A549 (cell line): ENCODE measurements around the gene KCNAB3. TPM values are rescaled to one million over a fixed set of nuclear protein-coding genes. Genes with fewer than 3 reads are reported as not detected.
A peak's percentile ranks its signal among the peaks of the same experiment; 100 is the strongest.

ENCODE experiments used
- ATAC-seq, 2 experiments: fragments of 200-7000 bp in 1 of 2; fragments of >200 bp in 1 of 2; cut with Nextera tagmentation in 1 of 2; cut with Tn5 transposase in 1 of 2; 3 replicates each; pipeline versions ENCODE4 v1.8.0 to v1.9.1; 2018 to 2020; ENCODE audit warnings: mild to moderate bottlenecking in 1 of 2, moderate library complexity in 1 of 2
- CTCF ChIA-PET: fragments of 300-600 bp; sonication (Branson Sonifier 250); formaldehyde crosslinking; extraction: SDS; loops from one replicate; lab custom pipeline; 2021; ENCODE audit warnings: antibody characterized with exemption, inconsistent platforms; lab: Yijun Ruan, JAX
- POLR2A ChIA-PET: fragments of 350-600 bp; formaldehyde crosslinking; extraction: SDS; loops from one replicate; lab custom pipeline; 2021; ENCODE audit warnings: antibody characterized with exemption, inconsistent platforms; lab: Yijun Ruan, JAX
- DNase-seq, 2 experiments: peaks; one replicate each; pipeline versions ENCODE4 v3.0.0 to v3.0.0-alpha.2; 2011 to 2016; ENCODE audit warnings: low read depth in 1 of 2, low spot score in 1 of 2
- FAIRE-seq: peaks from 2 replicates; lab custom pipeline; 2011; peaks lifted over from hg19 to GRCh38; lab: Jason Lieb, UNC
- H3K27ac ChIP-seq, 2 experiments: fragments of >200 bp; sonication (Bioruptor Twin); formaldehyde crosslinking; 3 replicates each; pipeline ENCODE4 v1.5.1; 2016 to 2017
- H3K4me1 ChIP-seq: fragments of >200 bp; sonication (Bioruptor Twin); formaldehyde crosslinking; 3 replicates; pipeline ENCODE4 v1.6.1; 2016
- H3K4me2 ChIP-seq: fragments of >200 bp; sonication (Bioruptor Twin); formaldehyde crosslinking; 3 replicates; pipeline ENCODE4 v1.6.1; 2016
- H3K4me3 ChIP-seq: fragments of >200 bp; sonication (Bioruptor Twin); formaldehyde crosslinking; 3 replicates; pipeline ENCODE4 v1.5.1; 2016
- H3K9me3 ChIP-seq: fragments of >200 bp; sonication (Bioruptor Twin); formaldehyde crosslinking; 3 replicates; pipeline ENCODE4 v1.6.1; 2016
- CBX8 ChIP-seq: fragments of 200-600 bp; sonication (generic); IDR thresholded peaks from 2 replicates; pipeline ENCODE4 v1.6.1; 2016
- EP300 ChIP-seq, 2 experiments: fragments of >200 bp; sonication (Bioruptor Twin); formaldehyde crosslinking; IDR thresholded peaks; 2 replicates in 1 of 2; 3 replicates in 1 of 2; pipeline ENCODE4 v1.6.1; 2016 to 2017
- FOSL2 ChIP-seq, 2 experiments: fragments of 450-650 bp in 1 of 2; fragments of >200 bp in 1 of 2; sonication (Bioruptor Twin) in 1 of 2; formaldehyde crosslinking; IDR thresholded peaks; 2 replicates each; pipeline versions ENCODE4 v1.5.0 to v1.6.1; 2016 to 2020; ENCODE audit warnings: mild to moderate bottlenecking in 1 of 2, moderate library complexity in 1 of 2
- HES2 ChIP-seq: fragments of >200 bp; sonication (Bioruptor Twin); formaldehyde crosslinking; IDR thresholded peaks from 2 replicates; pipeline ENCODE4 v1.6.1; 2016
- HOXB5 ChIP-seq: fragments of 250-450 bp; sonication (Bioruptor Pico); IDR thresholded peaks from 2 replicates; pipeline ENCODE4 v1.5.0; 2020; ENCODE audit warnings: mild to moderate bottlenecking, moderate library complexity
- KDM5A ChIP-seq: fragments of 200-600 bp; sonication (generic); IDR thresholded peaks from 2 replicates; pipeline ENCODE4 v1.6.1; 2016; ENCODE audit warnings: antibody characterized with exemption, mild to moderate bottlenecking
- PBX3 ChIP-seq: IDR thresholded peaks from 2 replicates; pipeline ENCODE4 v1.6.1; 2012
- PHF8 ChIP-seq: fragments of 200-600 bp; sonication (generic); IDR thresholded peaks from 2 replicates; pipeline ENCODE4 v1.6.1; 2016; ENCODE audit warnings: low read depth, mild to moderate bottlenecking, antibody characterized with exemption, moderate library complexity, borderline replicate concordance
- RAD21 ChIP-seq, 2 experiments: fragments of >200 bp in 1 of 2; sonication (Bioruptor Twin) in 1 of 2; formaldehyde crosslinking in 1 of 2; IDR thresholded peaks in 1 of 2; conservative IDR thresholded peaks in 1 of 2; 2 replicates in 1 of 2; 3 replicates in 1 of 2; pipeline ENCODE4 v1.6.1; 2012 to 2018; ENCODE audit warnings: inconsistent platforms in 1 of 2
- REST ChIP-seq: fragments of 200-600 bp; sonication (generic); IDR thresholded peaks from 2 replicates; pipeline ENCODE4 v1.6.1; 2016; ENCODE audit warnings: antibody characterized with exemption, mild to moderate bottlenecking, moderate library complexity
- SREBF2 ChIP-seq: fragments of 450-650 bp; IDR thresholded peaks from 2 replicates; pipeline ENCODE4 v1.6.1; 2014; ENCODE audit warnings: mild to moderate bottlenecking, moderate library complexity
- ZNF302 ChIP-seq: fragments of 250-450 bp; sonication (Bioruptor Pico); IDR thresholded peaks from 2 replicates; pipeline ENCODE4 v1.9.0; 2021; ENCODE audit warnings: inconsistent platforms, mild to moderate bottlenecking, moderate library complexity
- WGBS: methylation state at CpG from one replicate; pipeline ENCODE4 v1.1.6; 2017; ENCODE audit errors: missing lambda C conversion rate; 5-methylcytosine and 5-hydroxymethylcytosine counted together
- polyA plus RNA-seq, 4 experiments: library from polyadenylated mRNA; depleted of rRNA in 3 of 4; stranded (reverse); fragments of >200 nt; fragmentation: RNase III in 1 of 4; extraction: RNeasy Plus Mini Kit Qiagen cat#74134 plus additional on column Dnase treatment in 1 of 4; gene quantifications; 2 replicates in 3 of 4; 3 replicates in 1 of 4; pipeline ENCODE4 v1.2.3, GENCODE V29; 2011 to 2017
- TF ChIP-seq, protein P1 (sequence below): fragments of >200 bp; sonication (Bioruptor Twin); formaldehyde crosslinking; IDR thresholded peaks from 3 replicates; pipeline ENCODE4 v1.5.1; 2016
- TF ChIP-seq, protein P2 (sequence below): fragments of >200 bp; sonication (Bioruptor Twin); formaldehyde crosslinking; IDR thresholded peaks from 3 replicates; pipeline ENCODE4 v1.6.1; 2016

KCNAB3 gene
- polyA plus RNA-seq, 2 of the 4 experiments (the other 2 are of a cell fraction) = 2.7 to 3.2 TPM

DNA sequence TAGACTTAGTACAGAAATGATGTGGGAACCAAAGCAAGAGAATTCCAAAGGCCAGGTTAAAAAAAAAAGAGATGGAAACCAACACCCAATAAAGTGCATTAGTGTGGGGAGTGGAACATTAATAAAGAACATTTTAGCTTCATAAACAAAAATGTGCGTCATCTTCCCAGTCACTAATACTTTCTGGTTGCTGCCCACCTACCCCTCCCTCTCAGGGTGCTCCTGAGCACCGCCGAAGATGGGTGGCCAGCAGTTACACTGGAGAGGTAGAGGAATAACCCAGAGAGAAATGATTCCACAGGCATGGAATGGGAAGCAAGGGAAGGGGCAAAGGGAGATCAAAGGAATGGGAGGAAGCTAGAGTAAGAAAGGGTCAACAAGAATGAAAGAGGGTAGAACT, 47.0 kb downstream of the KCNAB3 start (continued):
- TF ChIP-seq, protein P1, sequence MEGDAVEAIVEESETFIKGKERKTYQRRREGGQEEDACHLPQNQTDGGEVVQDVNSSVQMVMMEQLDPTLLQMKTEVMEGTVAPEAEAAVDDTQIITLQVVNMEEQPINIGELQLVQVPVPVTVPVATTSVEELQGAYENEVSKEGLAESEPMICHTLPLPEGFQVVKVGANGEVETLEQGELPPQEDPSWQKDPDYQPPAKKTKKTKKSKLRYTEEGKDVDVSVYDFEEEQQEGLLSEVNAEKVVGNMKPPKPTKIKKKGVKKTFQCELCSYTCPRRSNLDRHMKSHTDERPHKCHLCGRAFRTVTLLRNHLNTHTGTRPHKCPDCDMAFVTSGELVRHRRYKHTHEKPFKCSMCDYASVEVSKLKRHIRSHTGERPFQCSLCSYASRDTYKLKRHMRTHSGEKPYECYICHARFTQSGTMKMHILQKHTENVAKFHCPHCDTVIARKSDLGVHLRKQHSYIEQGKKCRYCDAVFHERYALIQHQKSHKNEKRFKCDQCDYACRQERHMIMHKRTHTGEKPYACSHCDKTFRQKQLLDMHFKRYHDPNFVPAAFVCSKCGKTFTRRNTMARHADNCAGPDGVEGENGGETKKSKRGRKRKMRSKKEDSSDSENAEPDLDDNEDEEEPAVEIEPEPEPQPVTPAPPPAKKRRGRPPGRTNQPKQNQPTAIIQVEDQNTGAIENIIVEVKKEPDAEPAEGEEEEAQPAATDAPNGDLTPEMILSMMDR = no peak
- TF ChIP-seq HES2 = no peak
- no peak for TF ChIP-seq PHF8
- no peak for TF ChIP-seq PBX3
- TF ChIP-seq, all 56 proteins: peak for 0

GRCh38 chr17:7882068-7882467, 47.6 kb downstream of the KCNAB3 start:
- H3K4me1 ChIP-seq = peaks cover 16% of the 10 kb centered on the region
- no peak for ATAC-seq
- peak overlapping the region in 1 of 2 experiments; percentile 7; a peak in 1 of 6 replicates for H3K27ac ChIP-seq
- H3K4me3 ChIP-seq = no peak overlapping the region
- no peak overlapping the region for H3K4me2 ChIP-seq
- no peaks in the 10 kb centered on the region for H3K9me3 ChIP-seq
- WGBS = 86% methylated on average over 7 of the region's 7 CpGs
- TF ChIP-seq REST = no peak
- DNase-seq = no peak
- ChIA-PET POLR2A (no interaction called here), CTCF (interaction anchor here (1.0 to 2.6 kb wide), 8 partner anchors 17 to 192 kb away, joined by 3 to 15 read pairs (median 4); no protein-coding TSS in a partner anchor)
- FAIRE-seq = no peak

DNA sequence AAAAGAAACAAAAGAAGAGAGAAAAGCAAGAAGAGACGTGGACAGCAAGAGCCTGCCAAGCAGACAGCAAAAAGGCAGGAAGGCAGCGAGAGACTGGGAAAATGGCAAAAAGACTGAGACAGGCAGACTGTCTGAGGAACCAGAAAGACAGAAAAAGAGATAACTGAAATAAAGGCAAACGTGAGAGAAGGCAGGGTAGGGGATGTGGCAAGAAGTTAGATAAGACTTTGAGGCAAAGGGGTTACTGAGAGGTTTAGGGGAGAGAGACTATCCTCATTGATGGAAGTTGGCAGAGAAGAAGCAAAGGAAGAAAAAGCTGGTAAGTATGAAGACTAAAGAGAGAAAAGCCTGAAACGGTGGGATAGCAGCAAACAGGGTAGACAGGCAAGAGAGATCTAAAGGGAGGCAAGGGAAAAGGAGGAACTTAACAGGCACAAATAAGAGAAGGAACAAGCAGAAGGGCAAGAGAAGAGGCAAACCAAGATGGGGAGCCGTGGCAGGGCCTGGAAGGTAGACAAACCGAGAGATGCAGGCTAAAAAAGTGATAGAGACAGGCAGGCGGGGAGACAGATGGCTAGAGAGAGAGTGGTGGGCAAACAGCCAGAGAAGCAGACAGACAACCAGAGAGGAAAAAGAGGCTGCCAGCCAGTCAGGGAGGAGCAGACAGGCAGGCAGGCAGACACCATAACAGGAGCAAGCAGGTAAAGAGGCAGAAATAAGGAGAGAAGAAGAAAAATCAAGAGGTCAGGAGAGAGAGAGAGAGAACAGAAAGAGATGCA, 48.2 kb downstream of the KCNAB3 start:
- H3K27ac ChIP-seq = 0 out of 6 replicates have a peak overlapping the region, but pooled peaks of 1 of the 2 experiments have one; percentile 2
- FAIRE-seq = no peak
- ATAC-seq = no peak
- no peak overlapping the region for H3K4me3 ChIP-seq
- 84% methylated on average over 7 of the region's 7 CpGs for WGBS
- no peak overlapping the region for H3K4me2 ChIP-seq
- no peak for DNase-seq
- ChIA-PET CTCF (interaction anchor here (1.4 kb wide), 1 partner anchor 20 kb away, joined by 4 read pairs; no protein-coding TSS in a partner anchor), POLR2A (no interaction called here)
- no peaks in the 10 kb centered on the region for H3K9me3 ChIP-seq
- H3K4me1 ChIP-seq = peaks cover 16% of the 10 kb centered on the region
- TF ChIP-seq FOSL2 (IDR thresholded peaks at IDR 0.05) (no peak), FOSL2 (CRISPR knock-in tag; IDR thresholded peaks at IDR 0.05) (no peak), SREBF2 (no peak), ZNF302 (no peak), KDM5A (no peak), CBX8 (no peak), HES2 (no peak), EP300 (IDR thresholded peaks at IDR 0.05) (no peak), HOXB5 (CRISPR knock-in tag) (no peak), RAD21 (conservative IDR thresholded peaks at IDR 0.05 in 1 of 2, IDR thresholded peaks at IDR 0.05 in 1 of 2) (no peak)
- TF ChIP-seq, protein P2, sequence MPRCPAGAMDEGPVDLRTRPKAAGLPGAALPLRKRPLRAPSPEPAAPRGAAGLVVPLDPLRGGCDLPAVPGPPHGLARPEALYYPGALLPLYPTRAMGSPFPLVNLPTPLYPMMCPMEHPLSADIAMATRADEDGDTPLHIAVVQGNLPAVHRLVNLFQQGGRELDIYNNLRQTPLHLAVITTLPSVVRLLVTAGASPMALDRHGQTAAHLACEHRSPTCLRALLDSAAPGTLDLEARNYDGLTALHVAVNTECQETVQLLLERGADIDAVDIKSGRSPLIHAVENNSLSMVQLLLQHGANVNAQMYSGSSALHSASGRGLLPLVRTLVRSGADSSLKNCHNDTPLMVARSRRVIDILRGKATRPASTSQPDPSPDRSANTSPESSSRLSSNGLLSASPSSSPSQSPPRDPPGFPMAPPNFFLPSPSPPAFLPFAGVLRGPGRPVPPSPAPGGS = no peak
